Measurements from ENCODE around the gene SF3B1.
"Not testable (repeated sequence)": the region's sequence is repeated elsewhere in the genome, so short reads cannot be mapped to it uniquely, and the experiment has no call there.

The SF3B1 gene

GRCh38 chr2:197435598-197436420, 981 bp upstream of the SF3B1 start:
- DNase-seq = no peak

GRCh38 chr2:197433780-197434438, 919 bp downstream of the SF3B1 start:
- no peak for DNase-seq

- DNase-seq = not testable (repeated sequence)
Measured at GRCh38 chr2:197432527-197432926, 2.3 kb downstream of the SF3B1 start.

GRCh38 chr2:197431858-197432257, 3.0 kb downstream of the SF3B1 start:
- no peak for DNase-seq

GRCh38 chr2:197427986-197428385, 6.8 kb downstream of the SF3B1 start:
- no peak for DNase-seq

GRCh38 chr2:197426723-197427603, 7.9 kb downstream of the SF3B1 start:
- no peak for DNase-seq

GRCh38 chr2:197425550-197425949, 9.3 kb downstream of the SF3B1 start:
- DNase-seq = no peak

- DNase-seq = no peak
Measured at GRCh38 chr2:197423307-197423706, 11.5 kb downstream of the SF3B1 start.

- DNase-seq = no peak
Measured at GRCh38 chr2:197419438-197419837, 15.4 kb downstream of the SF3B1 start.

- DNase-seq = no peak
Measured at GRCh38 chr2:197416268-197416667, 18.6 kb downstream of the SF3B1 start.

- DNase-seq = no peak
Measured at GRCh38 chr2:197414515-197414914, 20.3 kb downstream of the SF3B1 start.

GRCh38 chr2:197414039-197414438, 20.8 kb downstream of the SF3B1 start:
- no peak for DNase-seq

- no peak for DNase-seq
Measured at GRCh38 chr2:197405582-197405981, 29.2 kb downstream of the SF3B1 start.

GRCh38 chr2:197399887-197400540, 34.8 kb downstream of the SF3B1 start:
- no peak for DNase-seq

GRCh38 chr2:197398913-197399312, 35.9 kb downstream of the SF3B1 start:
- DNase-seq = no peak

- DNase-seq = no peak
Measured at GRCh38 chr2:197391220-197391717, 43.6 kb downstream of the SF3B1 start.

GRCh38 chr2:197388866-197389587, 45.8 kb downstream of the SF3B1 start:
- DNase-seq = no peak

GRCh38 chr2:197387179-197387578, 47.6 kb downstream of the SF3B1 start:
- no peak for DNase-seq

- DNase-seq = no peak
Measured at GRCh38 chr2:197386242-197386641, 48.6 kb downstream of the SF3B1 start.

- DNase-seq = no peak
Measured at GRCh38 chr2:197383825-197384224, 51.0 kb downstream of the SF3B1 start.

- no peak for DNase-seq
Measured at GRCh38 chr2:197381641-197382040, 53.2 kb downstream of the SF3B1 start.

- DNase-seq = not testable (repeated sequence)
Measured at GRCh38 chr2:197379918-197380309, 54.9 kb downstream of the SF3B1 start.
